Peyer's patch (tissue), 4 donors: ENCODE results near the gene NCKAP5. TPM values are rescaled to one million over a fixed set of nuclear protein-coding genes. Genes with fewer than 3 reads are reported as not detected.

ENCODE experiments used
- DNase-seq, 3 donors: peaks; one replicate each; pipeline ENCODE4 v3.0.0-alpha.2; 2017 to 2019
- H3K27ac ChIP-seq, 4 donors: fragments of 200-600 bp; sonication (generic); one replicate each; pipeline ENCODE4 v1.5.1; 2016 to 2019
- H3K27me3 ChIP-seq, 2 donors: fragments of 200-600 bp; sonication (generic); one replicate each; pipeline ENCODE4 v1.5.1; 2019
- H3K36me3 ChIP-seq, 3 donors: fragments of 200-600 bp; sonication (generic); one replicate each; pipeline ENCODE4 v1.5.1; 2016 to 2019
- H3K4me1 ChIP-seq, 4 donors: fragments of 200-600 bp; sonication (generic); one replicate each; pipeline ENCODE4 v1.5.1; 2016 to 2019
- H3K4me3 ChIP-seq, 4 donors: fragments of 200-600 bp; sonication (generic); 1 replicate in 3 of 4; 2 replicates in 1 of 4; pipeline ENCODE4 v1.5.1; 2016 to 2019; ENCODE audit warnings: mild to moderate bottlenecking in 1 of 4
- H3K9me3 ChIP-seq, 4 donors: fragments of 200-600 bp; sonication (generic); one replicate each; pipeline ENCODE4 v1.5.1; 2016 to 2019; ENCODE audit warnings: mild to moderate bottlenecking in 1 of 4
- CTCF ChIP-seq, 6 experiments: fragments of 450-650 bp in 4 of 6; fragments of 200-600 bp in 2 of 6; sonication (generic) in 1 of 6; IDR thresholded peaks; one replicate each; pipeline ENCODE4 v1.5.1; 2017 to 2019; ENCODE audit warnings: antibody characterized with exemption in 6 of 6, mild to moderate bottlenecking in 3 of 6, moderate library complexity in 1 of 6
- POLR2A ChIP-seq, 2 donors: fragments of 450-650 bp; IDR thresholded peaks; one replicate each; pipeline ENCODE4 v1.5.1; 2017; ENCODE audit warnings: antibody characterized with exemption in 2 of 2, mild to moderate bottlenecking in 2 of 2, moderate library complexity in 2 of 2
- total RNA-seq, 4 donors: library from RNA; depleted of rRNA; stranded (reverse); fragments of >200 nt; gene quantifications; one replicate each; pipeline ENCODE4 v1.1.0, GENCODE V29; 2016

The NCKAP5 gene
- total RNA-seq, 4 donors from 2014 or later, result 9.1 to 28.5 (median 22.5) TPM

GRCh38 chr2:132876745-132877391, 691.4 kb downstream of the NCKAP5 start:
- H3K4me1 ChIP-seq, result no peaks in the 10 kb centered on the region
- H3K4me3 ChIP-seq, result no peak overlapping the region

GRCh38 chr2:132875193-132875592, 693.1 kb downstream of the NCKAP5 start:
- TF ChIP-seq POLR2A (IDR thresholded peaks at IDR 0.05), result no peak
- no peak for TF ChIP-seq CTCF (IDR thresholded peaks at IDR 0.05)
- Histone ChIP-seq H3K27ac (no peak overlapping the region), H3K4me3 (no peak overlapping the region), H3K27me3 (no peaks in the 10 kb centered on the region), H3K36me3 (no peaks in the 10 kb centered on the region), H3K9me3 (no peaks in the 10 kb centered on the region), H3K4me1 (no peaks in the 10 kb centered on the region)
- no peak for DNase-seq

More at GRCh38 chr2:132876745-132877391, 691.4 kb downstream of the NCKAP5 start:
- Histone ChIP-seq H3K36me3 (no peaks in the 10 kb centered on the region), H3K9me3 (no peaks in the 10 kb centered on the region), H3K27me3 (no peaks in the 10 kb centered on the region), H3K27ac (no peak overlapping the region)
- no peak for DNase-seq
- TF ChIP-seq CTCF (IDR thresholded peaks at IDR 0.05) (no peak), POLR2A (IDR thresholded peaks at IDR 0.05) (no peak)

GRCh38 chr2:132873738-132874137, 694.5 kb downstream of the NCKAP5 start:
- H3K4me1 ChIP-seq, result no peaks in the 10 kb centered on the region
- DNase-seq, result no peak
- TF ChIP-seq POLR2A (IDR thresholded peaks at IDR 0.05), result no peak
- no peak for TF ChIP-seq CTCF (IDR thresholded peaks at IDR 0.05)

GRCh38 chr2:132871831-132872230, 696.4 kb downstream of the NCKAP5 start:
- no peaks in the 10 kb centered on the region for H3K27me3 ChIP-seq
- no peaks in the 10 kb centered on the region for H3K36me3 ChIP-seq
- no peaks in the 10 kb centered on the region for H3K4me1 ChIP-seq
- no peak overlapping the region for H3K4me3 ChIP-seq
- no peak for TF ChIP-seq POLR2A (IDR thresholded peaks at IDR 0.05)
- TF ChIP-seq CTCF (IDR thresholded peaks at IDR 0.05), result no peak
- no peak for DNase-seq
- H3K27ac ChIP-seq, result no peak overlapping the region
- no peaks in the 10 kb centered on the region for H3K9me3 ChIP-seq

More at GRCh38 chr2:132873738-132874137, 694.5 kb downstream of the NCKAP5 start:
- H3K27ac ChIP-seq, result no peak overlapping the region
- H3K27me3 ChIP-seq, result no peaks in the 10 kb centered on the region
- H3K9me3 ChIP-seq, result no peaks in the 10 kb centered on the region
- no peaks in the 10 kb centered on the region for H3K36me3 ChIP-seq
- no peak overlapping the region for H3K4me3 ChIP-seq

GRCh38 chr2:132863961-132864360, 704.3 kb downstream of the NCKAP5 start:
- no peak for TF ChIP-seq POLR2A (IDR thresholded peaks at IDR 0.05)
- no peak for TF ChIP-seq CTCF (IDR thresholded peaks at IDR 0.05)
- H3K27me3 ChIP-seq, result no peaks in the 10 kb centered on the region

More at GRCh38 chr2:132863961-132864360, 704.3 kb downstream of the NCKAP5 start:
- Histone ChIP-seq H3K9me3 (no peaks in the 10 kb centered on the region), H3K4me1 (no peaks in the 10 kb centered on the region), H3K4me3 (no peak overlapping the region), H3K27ac (no peak overlapping the region), H3K36me3 (no peaks in the 10 kb centered on the region)
- no peak for DNase-seq
